MCF 10A (cell line): ENCODE data around the gene ITGA2B. TPM values are rescaled to one million over a fixed set of nuclear protein-coding genes. Genes with fewer than 3 reads are reported as not detected.

Experiments
- Bru-seq: library from RNA; stranded (reverse); fragments of 400-500 nt; gene quantifications from one replicate; lab custom pipeline; 2021; lab: Mats Ljungman, UMichigan
- BruChase-seq, 2 experiments: library from RNA; stranded (reverse); fragments of 400-500 nt; gene quantifications; one replicate each; lab custom pipeline; 2021; lab: Mats Ljungman, UMichigan
- BruUV-seq: library from RNA; stranded (reverse); fragments of 400-500 nt; replicated peaks from 2 replicates; lab custom pipeline; 2021; lab: Mats Ljungman, UMichigan
- CTCF ChIA-PET: fragments of 300-600 bp; sonication (Branson Sonifier 250); formaldehyde crosslinking; extraction: SDS; loops from one replicate; lab custom pipeline; 2021; ENCODE audit warnings: antibody characterized with exemption, inconsistent platforms; lab: Yijun Ruan, JAX
- POLR2A ChIA-PET: fragments of 300-600, 350-650 bp; sonication (Branson Sonifier 250); formaldehyde crosslinking; extraction: SDS; loops from one replicate; lab custom pipeline; 2020; ENCODE audit warnings: antibody characterized with exemption, inconsistent platforms; lab: Yijun Ruan, JAX
- DNase-seq: peaks from one replicate; pipeline ENCODE4 v3.0.0-alpha.2; 2018; ENCODE audit not compliant: unreplicated experiment
- H3K27ac Mint-ChIP-seq: one replicate; pipeline ENCODE4 v1.8.0; 2022; ENCODE audit warnings: mild to moderate bottlenecking, low read depth, mixed read lengths; ENCODE audit not compliant: unreplicated experiment
- H3K27me3 Mint-ChIP-seq: one replicate; pipeline ENCODE4 v1.8.0; 2022; ENCODE audit warnings: mixed read lengths; ENCODE audit not compliant: insufficient read depth, unreplicated experiment
- H3K36me3 Mint-ChIP-seq: one replicate; pipeline ENCODE4 v1.8.0; 2022; ENCODE audit warnings: mild to moderate bottlenecking, moderate library complexity, mixed read lengths; ENCODE audit not compliant: insufficient read depth, unreplicated experiment
- H3K4me1 Mint-ChIP-seq: one replicate; pipeline ENCODE4 v1.8.0; 2022; ENCODE audit warnings: mixed read lengths; ENCODE audit not compliant: insufficient read depth, unreplicated experiment
- H3K4me3 Mint-ChIP-seq: one replicate; pipeline ENCODE4 v1.8.0; 2022; ENCODE audit warnings: mild to moderate bottlenecking, moderate library complexity, mixed read lengths; ENCODE audit not compliant: unreplicated experiment
- H3K9me3 Mint-ChIP-seq: one replicate; pipeline ENCODE4 v1.8.0; 2022; ENCODE audit warnings: mixed read lengths; ENCODE audit not compliant: unreplicated experiment
- CTCF ChIP-seq: fragments of 200-600 bp; IDR thresholded peaks from one replicate; pipeline ENCODE4 v1.8.0; 2022; ENCODE audit warnings: antibody characterized with exemption, mild to moderate bottlenecking; ENCODE audit not compliant: unreplicated experiment
- intact Hi-C: fragments of 100-400 bp; cut with micrococcal nuclease; formaldehyde crosslinking; loops from 2 replicates; pipeline ENCODE4 v1.14.1; 2022
- long read RNA-seq: library from polyadenylated mRNA; stranded (forward); transcript quantifications from one replicate; pipeline ENCODE4 v2.0.0, GENCODE V29; 2022
- total RNA-seq: library from RNA; stranded (reverse); gene quantifications from 2 replicates; pipeline ENCODE4 v1.2.3, GENCODE V29; 2022

The ITGA2B gene
- total RNA-seq, result 0.12 and 0.52 TPM in 2 replicates
- Bru-seq, nascent RNA, result percentile 27 among the genes with signal in this experiment
- BruChase-seq, experiment 1, labeled RNA remaining after a 6-hour chase, result percentile 46 among the genes with signal in this experiment
- percentile 31 among the genes with signal in this experiment for BruChase-seq, experiment 2, labeled RNA remaining after a 2-hour chase
- long read RNA-seq, result 0 reads

- H3K4me3 Mint-ChIP-seq, result no peak within 1 kb of the TSS
- intact Hi-C loops, result no loop called here
- CTCF ChIA-PET, result interaction anchor here (0.6 kb wide), 2 partner anchors 22 to 144 kb away, joined by 3 read pairs; no protein-coding TSS in a partner anchor
- H3K4me1 Mint-ChIP-seq, result no peaks in the 10 kb centered on the region
- DNase-seq, result no peak
- H3K9me3 Mint-ChIP-seq, result no peaks in the 10 kb centered on the region
- H3K27me3 Mint-ChIP-seq, result no peaks in the 10 kb centered on the region
- BruUV-seq, result no TSS peak
- TF ChIP-seq CTCF, result no peak
- peak within 1 kb of the TSS; percentile 43 for H3K27ac Mint-ChIP-seq
- POLR2A ChIA-PET, result interaction anchor here (0.6 kb wide), 1 partner anchor 146 kb away, joined by 4 read pairs; no protein-coding TSS in a partner anchor
- peaks cover 8% of the 10 kb centered on the region for H3K36me3 Mint-ChIP-seq
Observed at GRCh38 chr17:44389281-44389680, at the start of gene ITGA2B. TSS of gene ITGA2B (minus strand) at chr17:44389649. CDS start at chr17:44389473, 176 bp downstream.

- Mint-ChIP-seq H3K27me3 (no peaks in the 10 kb centered on the region), H3K4me3 (no peak overlapping the region), H3K9me3 (no peaks in the 10 kb centered on the region), H3K36me3 (peaks cover 28% of the 10 kb centered on the region), H3K4me1 (peaks cover 13% of the 10 kb centered on the region), H3K27ac (no peak overlapping the region)
- TF ChIP-seq CTCF, result no peak
- POLR2A ChIA-PET, result interaction anchor here (1.1 kb wide), 1 partner anchor 64 kb away, joined by 3 read pairs; the partner anchor contains the start of gene GPATCH8
- BruUV-seq, result no TSS peak
- CTCF ChIA-PET, result interaction anchor here (0.6 kb wide), 1 partner anchor 254 kb away, joined by 4 read pairs; no protein-coding TSS in a partner anchor
- intact Hi-C loops, result no loop called here
- no peak for DNase-seq
Observed at GRCh38 chr17:44439168-44439567, 49.7 kb upstream of the ITGA2B start.

GRCh38 chr17:44438636-44439035 is 49.2 kb upstream of the ITGA2B start:
- TF ChIP-seq CTCF, result no peak
- no peak for DNase-seq
- no peaks in the 10 kb centered on the region for H3K9me3 Mint-ChIP-seq
- H3K27ac Mint-ChIP-seq, result peak overlapping the region; percentile 13
- no peaks in the 10 kb centered on the region for H3K27me3 Mint-ChIP-seq
- H3K36me3 Mint-ChIP-seq, result peaks cover 33% of the 10 kb centered on the region
- H3K4me3 Mint-ChIP-seq, result no peak overlapping the region
- ChIA-PET POLR2A (interaction anchor here (0.6 to 1.1 kb wide), 2 partner anchors 65 to 300 kb away, joined by 3 read pairs; partner anchors contain the start of gene GPATCH8), CTCF (interaction anchor here (0.6 kb wide), 1 partner anchor 255 kb away, joined by 4 read pairs; no protein-coding TSS in a partner anchor)
- BruUV-seq, result no TSS peak
- peaks cover 13% of the 10 kb centered on the region for H3K4me1 Mint-ChIP-seq
- intact Hi-C loops, result no loop called here

GRCh38 chr17:44436336-44436735 is 46.9 kb upstream of the ITGA2B start:
- ChIA-PET CTCF (no interaction called here), POLR2A (no interaction called here)
- Mint-ChIP-seq H3K4me1 (peaks cover 13% of the 10 kb centered on the region), H3K36me3 (peaks cover 54% of the 10 kb centered on the region), H3K9me3 (no peaks in the 10 kb centered on the region), H3K27ac (no peak overlapping the region), H3K27me3 (no peaks in the 10 kb centered on the region), H3K4me3 (no peak overlapping the region)
- TF ChIP-seq CTCF, result no peak
- BruUV-seq, result no TSS peak
- intact Hi-C loops, result no loop called here
- DNase-seq, result no peak
